ENCODE measurements around the gene MECR.
"Not testable (repeated sequence)": the region's sequence is repeated elsewhere in the genome, so short reads cannot be mapped to it uniquely, and the experiment has no call there.

MECR gene

GRCh38 chr1:29156543-29157268, 74.0 kb downstream of the MECR start:
- H3K27ac ChIP-seq, result no peak overlapping the region
- POLR2A ChIA-PET (ENCODE audit: low non-redundant PET), result no interaction called here

GRCh38 chr1:29152046-29152805, 78.5 kb downstream of the MECR start:
- no peak for TF ChIP-seq CTCF (conservative IDR thresholded peaks at IDR 0.05; ENCODE audit: low read depth)
- ChIA-PET POLR2A (ENCODE audit: low non-redundant PET) (no interaction called here), CTCF (no interaction called here)
- no peak overlapping the region for H3K27ac ChIP-seq
- DNase-seq (ENCODE audit: low spot score), result no peak

More at GRCh38 chr1:29156543-29157268, 74.0 kb downstream of the MECR start:
- no peak for TF ChIP-seq CTCF (conservative IDR thresholded peaks at IDR 0.05; ENCODE audit: low read depth)
- CTCF ChIA-PET, result interaction anchor here (0.6 kb wide), 1 partner anchor 10 kb away, joined by 3 read pairs; no protein-coding TSS in a partner anchor
- DNase-seq (ENCODE audit: low spot score), result no peak

- POLR2A ChIA-PET (ENCODE audit: low non-redundant PET); H3K27ac ChIP-seq; CTCF ChIA-PET; DNase-seq (ENCODE audit: low spot score): not testable (repeated sequence)
Measured at GRCh38 chr1:29150346-29150745, 80.4 kb downstream of the MECR start.

GRCh38 chr1:29148656-29149491, 81.9 kb downstream of the MECR start:
- no peak for DNase-seq (ENCODE audit: low spot score)
- no peak for TF ChIP-seq CTCF (conservative IDR thresholded peaks at IDR 0.05; ENCODE audit: low read depth)
- H3K27ac ChIP-seq, result peak overlapping the region; percentile 32
- ChIA-PET POLR2A (ENCODE audit: low non-redundant PET) (no interaction called here), CTCF (no interaction called here)

- DNase-seq (ENCODE audit: low spot score), result no peak
- no peak overlapping the region for H3K27ac ChIP-seq
- ChIA-PET POLR2A (ENCODE audit: low non-redundant PET) (no interaction called here), CTCF (interaction anchor here (0.7 kb wide), 1 partner anchor 46 kb away, joined by 3 read pairs; no protein-coding TSS in a partner anchor)
- no peak for TF ChIP-seq CTCF (conservative IDR thresholded peaks at IDR 0.05; ENCODE audit: low read depth)
Measured at GRCh38 chr1:29145739-29146437, 84.8 kb downstream of the MECR start.

GRCh38 chr1:29144178-29144577, 86.6 kb downstream of the MECR start:
- ChIA-PET CTCF (no interaction called here), POLR2A (ENCODE audit: low non-redundant PET) (no interaction called here)
- no peak overlapping the region for H3K27ac ChIP-seq

More at GRCh38 chr1:29144178-29144577, 86.6 kb downstream of the MECR start:
- DNase-seq (ENCODE audit: low spot score), result no peak
- no peak for TF ChIP-seq CTCF (conservative IDR thresholded peaks at IDR 0.05; ENCODE audit: low read depth)
